IMR-90 (cell line): ENCODE results near the gene PTTG1IP2. TPM values are rescaled to one million over a fixed set of nuclear protein-coding genes. Genes with fewer than 3 reads are reported as not detected.

Experiments
- ATAC-seq: fragments of 200-7000 bp; cut with Tn5 transposase; 2 replicates; pipeline ENCODE4 v1.9.1; 2020; ENCODE audit warnings: low read depth, mild to moderate bottlenecking, moderate library complexity
- BruUV-seq: library from RNA; stranded (reverse); fragments of 400-500 nt; replicated peaks from 2 replicates; lab custom pipeline; 2021; lab: Mats Ljungman, UMichigan
- CTCF ChIA-PET: fragments of 300-600 bp; formaldehyde crosslinking; extraction: SDS; loops from one replicate; lab custom pipeline; 2021; ENCODE audit warnings: antibody characterized with exemption; lab: Yijun Ruan, JAX
- POLR2A ChIA-PET: fragments of 300-600 bp; sonication (Branson Sonifier 250); formaldehyde crosslinking; loops from one replicate; lab custom pipeline; 2022; ENCODE audit warnings: antibody characterized with exemption; ENCODE audit not compliant: unreplicated experiment; lab: Charles Lee
- DNase-seq: peaks from one replicate; pipeline ENCODE4 v3.0.0; 2013
- H2AFZ ChIP-seq: replicated peaks from 2 replicates; pipeline ENCODE3; 2013; ENCODE audit warnings: low read length, mild to moderate bottlenecking; ENCODE audit not compliant: poor library complexity
- H2AK5ac ChIP-seq: 2 replicates; pipeline ENCODE4 v1.6.1; 2013; ENCODE audit warnings: low read depth, low read length, inconsistent platforms
- H2AK9ac ChIP-seq: replicated peaks from 2 replicates; pipeline ENCODE3; 2013; ENCODE audit warnings: mild to moderate bottlenecking, low read depth, low read length, moderate library complexity; ENCODE audit not compliant: poor library complexity
- H2BK120ac ChIP-seq: 2 replicates; pipeline ENCODE4 v1.6.1; 2013; ENCODE audit warnings: low read depth, low read length, inconsistent platforms
- H2BK15ac ChIP-seq: 3 replicates; pipeline ENCODE4 v1.6.1; 2013; ENCODE audit warnings: low read depth, low read length, inconsistent platforms
- H2BK20ac ChIP-seq: 2 replicates; pipeline ENCODE4 v1.6.1; 2013; ENCODE audit warnings: low read depth, mild to moderate bottlenecking, inconsistent platforms, low read length, moderate library complexity
- H2BK5ac ChIP-seq: 2 replicates; pipeline ENCODE4 v1.6.1; 2013; ENCODE audit warnings: mild to moderate bottlenecking, low read depth, low read length, inconsistent platforms; ENCODE audit not compliant: poor library complexity, severe bottlenecking
- H3K14ac ChIP-seq: replicated peaks from 2 replicates; pipeline ENCODE4 v1.6.1; 2013; ENCODE audit warnings: low read depth, low read length, inconsistent platforms
- H3K18ac ChIP-seq: 2 replicates; pipeline ENCODE4 v1.6.1; 2013; ENCODE audit warnings: low read depth, low read length, control low read depth
- H3K23ac ChIP-seq: 2 replicates; pipeline ENCODE4 v1.6.1; 2013; ENCODE audit warnings: low read depth, low read length, inconsistent platforms
- H3K27ac ChIP-seq: 2 replicates; pipeline ENCODE4 v1.5.1; 2013; ENCODE audit warnings: mild to moderate bottlenecking, control low read depth, low read length; ENCODE audit not compliant: insufficient read depth
- H3K27me3 ChIP-seq: 2 replicates; pipeline ENCODE4 v1.6.1; 2013; ENCODE audit warnings: low read length; ENCODE audit not compliant: control insufficient read depth, insufficient read depth
- H3K36me3 ChIP-seq: 2 replicates; pipeline ENCODE4 v1.6.1; 2013; ENCODE audit warnings: low read length, mixed read lengths; ENCODE audit not compliant: control insufficient read depth, insufficient read depth
- H3K4ac ChIP-seq: 2 replicates; pipeline ENCODE4 v1.6.1; 2013; ENCODE audit warnings: low read depth, low read length, inconsistent platforms
- H3K4me1 ChIP-seq: 2 replicates; pipeline ENCODE4 v1.6.1; 2013; ENCODE audit warnings: low read length, mixed read lengths; ENCODE audit not compliant: control insufficient read depth, insufficient read depth
- H3K4me2 ChIP-seq: 2 replicates; pipeline ENCODE4 v1.6.1; 2013; ENCODE audit warnings: low read depth, mild to moderate bottlenecking, control low read depth, low read length, moderate library complexity
- H3K4me3 ChIP-seq: 2 replicates; pipeline ENCODE4 v1.5.1; 2013; ENCODE audit warnings: low read depth, mild to moderate bottlenecking, control low read depth, low read length, moderate library complexity; ENCODE audit not compliant: insufficient read depth
- H3K56ac ChIP-seq: 2 replicates; pipeline ENCODE4 v1.6.1; 2013; ENCODE audit warnings: low read length, inconsistent platforms; ENCODE audit not compliant: insufficient read depth; ENCODE audit errors: extremely low read depth
- H3K79me1 ChIP-seq, 2 experiments: 2 replicates each; pipeline ENCODE4 v1.6.1; 2013; ENCODE audit warnings: low read length in 2 of 2, inconsistent platforms in 1 of 2, low read depth in 1 of 2
- H3K9ac ChIP-seq: 2 replicates; pipeline ENCODE4 v1.6.1; 2013; ENCODE audit warnings: low read depth, low read length, control low read depth
- H3K9me1 ChIP-seq: 2 replicates; pipeline ENCODE4 v1.6.1; 2013; ENCODE audit warnings: low read length, inconsistent platforms; ENCODE audit not compliant: insufficient read depth
- H3K9me3 ChIP-seq: 2 replicates; pipeline ENCODE4 v1.6.1; 2013; ENCODE audit warnings: low read length; ENCODE audit not compliant: control insufficient read depth, insufficient read depth
- H4K20me1 ChIP-seq: 2 replicates; pipeline ENCODE4 v1.6.1; 2013; ENCODE audit warnings: low read length, inconsistent platforms; ENCODE audit not compliant: insufficient read depth
- H4K5ac ChIP-seq: 2 replicates; pipeline ENCODE4 v1.6.1; 2013; ENCODE audit warnings: mild to moderate bottlenecking, low read depth, low read length, control low read depth
- H4K8ac ChIP-seq, 2 experiments: 2 replicates each; pipeline ENCODE4 v1.6.1; 2013; ENCODE audit warnings: low read depth in 2 of 2, low read length in 2 of 2, control low read depth in 1 of 2, inconsistent platforms in 1 of 2
- H4K91ac ChIP-seq: 2 replicates; pipeline ENCODE4 v1.6.1; 2013; ENCODE audit warnings: low read depth, low read length, inconsistent platforms; ENCODE audit not compliant: insufficient read depth
- BHLHE40 ChIP-seq: fragments of 150-350 bp; IDR thresholded peaks from 2 replicates; pipeline ENCODE4 v1.6.1; 2016; ENCODE audit warnings: mild to moderate bottlenecking, low read depth, low read length
- CEBPB ChIP-seq: IDR thresholded peaks from 2 replicates; pipeline ENCODE4 v1.6.1; 2012; ENCODE audit warnings: low read depth, low read length, improper control_type of control experiment
- CHD1 ChIP-seq: IDR thresholded peaks from 2 replicates; pipeline ENCODE4 v1.6.1; 2012; ENCODE audit warnings: low read depth, low read length, improper control_type of control experiment
- FOS ChIP-seq: fragments of 150-350 bp; IDR thresholded peaks from 2 replicates; pipeline ENCODE4 v1.6.1; 2016; ENCODE audit warnings: low read depth, low read length
- MAFK ChIP-seq: IDR thresholded peaks from 2 replicates; pipeline ENCODE4 v1.6.1; 2012; ENCODE audit warnings: low read depth, low read length, improper control_type of control experiment
- MXI1 ChIP-seq: IDR thresholded peaks from 2 replicates; pipeline ENCODE4 v1.6.1; 2012; ENCODE audit warnings: low read depth, mild to moderate bottlenecking, low read length, moderate library complexity, borderline replicate concordance
- POLR2A ChIP-seq: IDR thresholded peaks from 2 replicates; pipeline ENCODE4 v1.6.1; 2012; ENCODE audit warnings: mild to moderate bottlenecking, low read depth, low read length
- RAD21 ChIP-seq: IDR thresholded peaks from 2 replicates; pipeline ENCODE4 v1.6.1; 2012; ENCODE audit warnings: low read length, improper control_type of control experiment
- RCOR1 ChIP-seq: IDR thresholded peaks from 2 replicates; pipeline ENCODE4 v1.6.1; 2012; ENCODE audit warnings: mild to moderate bottlenecking, low read length, improper control_type of control experiment; ENCODE audit not compliant: insufficient replicate concordance
- RFX5 ChIP-seq: IDR thresholded peaks from 2 replicates; pipeline ENCODE4 v1.8.0; 2012; ENCODE audit warnings: low read depth, mild to moderate bottlenecking, low read length, moderate library complexity
- SMC3 ChIP-seq: fragments of 150-350 bp; IDR thresholded peaks from 2 replicates; pipeline ENCODE4 v1.6.1; 2016; ENCODE audit warnings: low read depth, mild to moderate bottlenecking, antibody characterized with exemption, low read length, moderate library complexity
- WGBS, 2 experiments: methylation state at CpG; one replicate each; pipeline versions ENCODE4 v1.1.5 to v1.1.7; 2013; ENCODE audit warnings: missing lambda C conversion rate in 2 of 2; ENCODE audit not compliant: insufficient read length in 1 of 2; ENCODE audit errors: extremely low coverage in 2 of 2; 5-methylcytosine and 5-hydroxymethylcytosine counted together
- dilution Hi-C: fragments of 300-500 bp; cut with HindIII; formaldehyde crosslinking; loops from one replicate; pipeline ENCODE4 v1.14.3; 2018; ENCODE audit warnings: low sequenced_read_pairs; ENCODE audit not compliant: unreplicated experiment
- in situ Hi-C: fragments of 300-500 bp; cut with MboI; formaldehyde crosslinking; loops from 3 replicates; pipeline ENCODE4 v1.14.3; 2019; ENCODE audit warnings: low sequenced_read_pairs, inconsistent platforms, mixed read lengths
- intact Hi-C: fragments of 100-400 bp; cut with micrococcal nuclease; formaldehyde crosslinking; loops from 2 replicates; pipeline ENCODE4 v1.10.0; 2022
- polyA plus RNA-seq, 3 experiments: library from polyadenylated mRNA; depleted of rRNA; stranded (reverse); fragments of >200 nt; gene quantifications; 2 replicates each; pipeline ENCODE4 v1.2.3, GENCODE V29; 2012; ENCODE audit warnings: low replicate concordance in 1 of 3
- total RNA-seq: library from RNA; depleted of rRNA; stranded (reverse); fragments of >200 nt; gene quantifications from 2 replicates; pipeline ENCODE4 v1.2.3, GENCODE V29; 2012
- TF ChIP-seq, protein P1 (sequence below): fragments of 150-350 bp; IDR thresholded peaks from 2 replicates; pipeline ENCODE4 v1.6.1; 2017; ENCODE audit warnings: mild to moderate bottlenecking, antibody characterized with exemption, low read length, low read depth
- TF ChIP-seq, protein P2 (sequence below): conservative IDR thresholded peaks from 2 replicates; pipeline ENCODE4 v1.5.1; 2012; ENCODE audit warnings: mild to moderate bottlenecking, low read depth, low read length, improper control_type of control experiment

Gene PTTG1IP2
- total and polyA plus RNA-seq, 2 of the 4 experiments (the other 2 are of a cell fraction) = not detected

DNA sequence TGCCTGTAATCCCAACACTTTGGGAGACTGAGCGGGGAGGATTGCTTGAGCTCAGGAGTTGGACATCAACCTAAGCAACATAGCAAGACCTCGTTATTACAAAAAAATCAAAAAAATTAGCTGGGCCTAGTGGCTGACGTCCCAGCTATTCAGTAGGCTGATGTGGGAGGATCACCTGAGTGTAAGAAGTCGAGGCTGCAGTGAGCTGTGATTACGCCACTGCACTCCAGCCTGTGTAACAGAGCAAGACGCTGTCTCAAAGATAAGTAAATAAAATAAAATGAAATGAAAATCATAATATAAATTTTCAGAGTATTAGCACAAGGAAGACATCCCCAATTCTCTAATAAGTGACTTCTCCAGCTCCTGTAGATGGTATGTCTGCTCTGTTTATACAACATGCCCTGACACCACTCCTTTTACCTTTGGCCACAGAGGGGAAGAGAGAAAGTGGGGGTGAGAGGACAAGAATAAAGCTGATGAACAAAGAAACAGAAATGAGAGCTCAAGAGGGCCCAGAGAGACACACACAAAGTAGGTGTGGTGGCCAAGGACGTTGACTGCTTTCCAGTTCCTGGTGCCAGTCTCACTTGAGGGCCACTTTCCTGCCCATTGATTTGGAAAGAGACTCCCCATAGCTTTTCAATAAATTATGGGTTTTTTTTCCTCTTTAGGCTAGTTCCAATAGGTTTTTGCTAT is 62.9 kb downstream of the PTTG1IP2 start:
- no peak overlapping the region for H2BK15ac ChIP-seq
- no peak for ATAC-seq
- no peak overlapping the region for H3K4me3 ChIP-seq
- no peak overlapping the region for H2BK120ac ChIP-seq
- H3K36me3 ChIP-seq = no peaks in the 10 kb centered on the region
- intact Hi-C loops = no loop called here
- H4K91ac ChIP-seq = no peak overlapping the region
- no peak overlapping the region for H3K9ac ChIP-seq
- H3K4me1 ChIP-seq = no peaks in the 10 kb centered on the region
- no peaks in the 10 kb centered on the region for H3K79me1 ChIP-seq
- no peak overlapping the region for H2BK20ac ChIP-seq
- POLR2A ChIA-PET = no interaction called here
- H4K5ac ChIP-seq = no peak overlapping the region
- no peak overlapping the region for H4K8ac ChIP-seq
- no peak overlapping the region for H3K27ac ChIP-seq
- CTCF ChIA-PET = no interaction called here
- H3K4ac ChIP-seq = no peak overlapping the region
- H3K14ac ChIP-seq = no peak overlapping the region
- no TSS peak for BruUV-seq
- DNase-seq = no peak
- H3K4me2 ChIP-seq = no peak overlapping the region
- no peak overlapping the region for H3K18ac ChIP-seq
- no CpG with 5 or more reads among the region's 7 CpGs for WGBS, 2 experiments
- no peak overlapping the region for H3K56ac ChIP-seq
- H3K23ac ChIP-seq = no peak overlapping the region
- dilution Hi-C loops = no loop called here
- H3K9me3 ChIP-seq = no peaks in the 10 kb centered on the region
- H2AFZ ChIP-seq = no peak overlapping the region
- no peak overlapping the region for H2AK5ac ChIP-seq
- no peaks in the 10 kb centered on the region for H3K9me1 ChIP-seq
- peaks cover 3% of the 10 kb centered on the region; the same call in 1 of the 2 replicates for H3K27me3 ChIP-seq
- H2AK9ac ChIP-seq = no peak overlapping the region
- H2BK5ac ChIP-seq = no peak overlapping the region
- in situ Hi-C loops = no loop called here
- no peaks in the 10 kb centered on the region for H4K20me1 ChIP-seq
- no peak for TF ChIP-seq SMC3
- TF ChIP-seq, protein P1, sequence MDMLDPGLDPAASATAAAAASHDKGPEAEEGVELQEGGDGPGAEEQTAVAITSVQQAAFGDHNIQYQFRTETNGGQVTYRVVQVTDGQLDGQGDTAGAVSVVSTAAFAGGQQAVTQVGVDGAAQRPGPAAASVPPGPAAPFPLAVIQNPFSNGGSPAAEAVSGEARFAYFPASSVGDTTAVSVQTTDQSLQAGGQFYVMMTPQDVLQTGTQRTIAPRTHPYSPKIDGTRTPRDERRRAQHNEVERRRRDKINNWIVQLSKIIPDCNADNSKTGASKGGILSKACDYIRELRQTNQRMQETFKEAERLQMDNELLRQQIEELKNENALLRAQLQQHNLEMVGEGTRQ = no peak
- TF ChIP-seq, protein P2, sequence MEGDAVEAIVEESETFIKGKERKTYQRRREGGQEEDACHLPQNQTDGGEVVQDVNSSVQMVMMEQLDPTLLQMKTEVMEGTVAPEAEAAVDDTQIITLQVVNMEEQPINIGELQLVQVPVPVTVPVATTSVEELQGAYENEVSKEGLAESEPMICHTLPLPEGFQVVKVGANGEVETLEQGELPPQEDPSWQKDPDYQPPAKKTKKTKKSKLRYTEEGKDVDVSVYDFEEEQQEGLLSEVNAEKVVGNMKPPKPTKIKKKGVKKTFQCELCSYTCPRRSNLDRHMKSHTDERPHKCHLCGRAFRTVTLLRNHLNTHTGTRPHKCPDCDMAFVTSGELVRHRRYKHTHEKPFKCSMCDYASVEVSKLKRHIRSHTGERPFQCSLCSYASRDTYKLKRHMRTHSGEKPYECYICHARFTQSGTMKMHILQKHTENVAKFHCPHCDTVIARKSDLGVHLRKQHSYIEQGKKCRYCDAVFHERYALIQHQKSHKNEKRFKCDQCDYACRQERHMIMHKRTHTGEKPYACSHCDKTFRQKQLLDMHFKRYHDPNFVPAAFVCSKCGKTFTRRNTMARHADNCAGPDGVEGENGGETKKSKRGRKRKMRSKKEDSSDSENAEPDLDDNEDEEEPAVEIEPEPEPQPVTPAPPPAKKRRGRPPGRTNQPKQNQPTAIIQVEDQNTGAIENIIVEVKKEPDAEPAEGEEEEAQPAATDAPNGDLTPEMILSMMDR = no peak
- TF ChIP-seq FOS = no peak
- TF ChIP-seq BHLHE40 = no peak
- no peak for TF ChIP-seq RCOR1
- TF ChIP-seq CEBPB = no peak
- TF ChIP-seq MXI1 = no peak
- TF ChIP-seq CHD1 = no peak
- TF ChIP-seq RAD21 = no peak
- no peak for TF ChIP-seq POLR2A
- TF ChIP-seq MAFK = no peak
- TF ChIP-seq RFX5 = no peak
